ENCODE measurements around the gene TRAK1.

Gene TRAK1

DNA sequence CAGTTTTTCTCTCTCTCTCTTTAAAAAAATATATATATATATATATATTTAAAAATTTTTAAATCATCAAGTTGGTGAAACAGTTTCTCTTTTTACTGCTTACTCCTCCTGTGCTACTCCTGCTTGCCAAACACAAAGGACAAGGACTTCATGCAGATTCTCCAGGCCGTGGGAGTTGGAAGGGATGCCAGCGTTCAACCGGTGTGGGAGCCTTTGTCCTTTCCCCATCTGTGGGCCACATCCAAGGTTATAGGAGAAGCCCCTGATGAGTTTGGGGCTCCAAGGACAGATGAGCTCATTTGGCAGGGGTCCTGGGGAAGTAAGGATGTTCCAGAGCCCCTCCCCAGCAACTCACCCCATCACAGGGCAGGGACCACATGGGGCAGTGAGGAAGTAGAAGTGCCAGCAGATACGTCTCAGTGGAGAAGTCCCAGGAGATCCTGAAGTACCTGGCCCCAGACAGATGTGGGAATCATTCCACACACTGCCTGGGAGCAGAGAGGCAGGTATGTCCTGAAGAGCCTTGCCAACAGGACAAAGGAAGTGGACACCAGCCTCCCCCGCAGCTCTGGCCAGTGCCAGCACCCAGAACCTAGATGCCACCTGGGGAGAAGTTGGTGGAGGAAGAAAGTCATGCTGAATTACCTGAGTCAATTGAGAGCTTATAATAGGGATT, 138.2 kb downstream of the TRAK1 start:
- no peak overlapping the region for H3K4me3 ChIP-seq (ENCODE audit: low read depth, low read length)
- no peaks in the 10 kb centered on the region for H3K4me1 ChIP-seq
- H3K36me3 ChIP-seq (ENCODE audit: control insufficient read depth, insufficient read depth, low read length) = no peaks in the 10 kb centered on the region
- H3K9ac ChIP-seq = no peak overlapping the region
- no peak overlapping the region for H3K27ac ChIP-seq
- no peak overlapping the region for H2AFZ ChIP-seq
- H3K27me3 ChIP-seq (ENCODE audit: control insufficient read depth, insufficient read depth, low read length) = no peaks in the 10 kb centered on the region
- H3K79me2 ChIP-seq = no peaks in the 10 kb centered on the region
- H3K9me3 ChIP-seq (ENCODE audit: control insufficient read depth, low read length) = no peaks in the 10 kb centered on the region
- H3K4me2 ChIP-seq (ENCODE audit: low read length) = no peak overlapping the region
- TF ChIP-seq, protein P1, sequence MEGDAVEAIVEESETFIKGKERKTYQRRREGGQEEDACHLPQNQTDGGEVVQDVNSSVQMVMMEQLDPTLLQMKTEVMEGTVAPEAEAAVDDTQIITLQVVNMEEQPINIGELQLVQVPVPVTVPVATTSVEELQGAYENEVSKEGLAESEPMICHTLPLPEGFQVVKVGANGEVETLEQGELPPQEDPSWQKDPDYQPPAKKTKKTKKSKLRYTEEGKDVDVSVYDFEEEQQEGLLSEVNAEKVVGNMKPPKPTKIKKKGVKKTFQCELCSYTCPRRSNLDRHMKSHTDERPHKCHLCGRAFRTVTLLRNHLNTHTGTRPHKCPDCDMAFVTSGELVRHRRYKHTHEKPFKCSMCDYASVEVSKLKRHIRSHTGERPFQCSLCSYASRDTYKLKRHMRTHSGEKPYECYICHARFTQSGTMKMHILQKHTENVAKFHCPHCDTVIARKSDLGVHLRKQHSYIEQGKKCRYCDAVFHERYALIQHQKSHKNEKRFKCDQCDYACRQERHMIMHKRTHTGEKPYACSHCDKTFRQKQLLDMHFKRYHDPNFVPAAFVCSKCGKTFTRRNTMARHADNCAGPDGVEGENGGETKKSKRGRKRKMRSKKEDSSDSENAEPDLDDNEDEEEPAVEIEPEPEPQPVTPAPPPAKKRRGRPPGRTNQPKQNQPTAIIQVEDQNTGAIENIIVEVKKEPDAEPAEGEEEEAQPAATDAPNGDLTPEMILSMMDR (IDR thresholded peaks at IDR 0.05) = no peak

DNA sequence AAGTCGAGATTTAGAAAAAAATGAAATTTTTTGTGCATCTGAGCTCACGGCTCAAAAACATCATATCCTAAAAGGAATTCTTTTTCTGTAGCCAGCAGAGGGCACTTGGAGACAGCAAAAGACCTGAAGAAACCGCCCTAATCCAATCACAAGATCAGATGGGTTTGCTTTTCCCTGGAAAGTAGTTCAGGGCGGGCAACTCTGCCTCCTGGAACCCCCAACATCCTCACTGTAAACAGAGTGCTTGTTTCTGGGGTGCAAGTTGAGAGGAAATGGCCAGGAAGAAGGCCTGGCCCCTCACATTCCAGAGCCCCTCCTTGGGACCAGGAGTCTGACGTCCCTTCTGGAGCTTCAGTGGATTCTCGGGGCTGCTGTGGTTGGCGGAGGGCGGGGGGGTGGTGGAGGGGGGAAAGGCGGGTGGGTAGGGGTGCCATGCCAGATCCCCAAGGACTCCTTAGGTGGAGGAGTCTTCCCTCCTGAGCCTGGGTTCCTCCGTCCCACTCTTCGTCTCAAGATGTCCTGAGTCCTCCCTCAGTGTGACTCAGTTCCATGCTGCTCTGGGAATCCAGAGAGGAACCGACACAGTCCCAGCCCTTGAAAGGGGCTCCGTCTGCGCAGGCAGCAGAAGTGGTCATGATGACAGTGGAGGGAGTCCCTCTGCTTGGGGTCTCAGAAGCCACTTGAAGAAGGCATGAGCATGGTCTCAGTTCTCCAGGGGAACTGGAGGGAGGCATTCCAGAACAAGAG, 139.0 kb downstream of the TRAK1 start:
- Histone ChIP-seq H3K27me3 (ENCODE audit: control insufficient read depth, insufficient read depth, low read length) (no peaks in the 10 kb centered on the region), H3K4me1 (no peaks in the 10 kb centered on the region), H3K27ac (no peak overlapping the region), H3K9me3 (ENCODE audit: control insufficient read depth, low read length) (no peaks in the 10 kb centered on the region), H3K9ac (no peak overlapping the region), H3K4me3 (ENCODE audit: low read depth, low read length) (no peak overlapping the region), H3K79me2 (no peaks in the 10 kb centered on the region), H3K4me2 (ENCODE audit: low read length) (no peak overlapping the region), H3K36me3 (ENCODE audit: control insufficient read depth, insufficient read depth, low read length) (no peaks in the 10 kb centered on the region), H2AFZ (no peak overlapping the region)
- TF ChIP-seq, protein P1 (IDR thresholded peaks at IDR 0.05) = peak; percentile 39

DNA sequence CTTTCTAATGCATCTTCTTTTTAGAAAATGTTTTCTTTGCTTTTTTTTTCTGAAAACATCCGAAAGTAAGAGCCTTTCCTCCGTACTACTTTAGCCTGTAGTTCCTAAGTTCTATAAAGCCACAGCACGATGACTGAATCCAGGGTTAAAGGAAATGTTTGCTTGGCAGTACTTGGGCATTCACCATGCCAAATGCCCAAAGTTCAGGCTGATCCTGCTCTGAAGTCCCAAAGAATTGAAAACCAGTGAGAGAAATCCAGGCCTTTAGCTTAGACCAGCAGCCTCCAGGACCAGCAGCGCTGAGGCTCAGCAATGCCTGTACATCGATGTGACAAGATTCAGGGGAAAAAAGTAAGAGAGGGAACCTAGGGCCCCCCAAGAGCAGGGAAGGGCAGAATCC, 139.7 kb downstream of the TRAK1 start:
- Histone ChIP-seq H3K9me3 (ENCODE audit: control insufficient read depth, low read length) (no peaks in the 10 kb centered on the region), H3K4me3 (ENCODE audit: low read depth, low read length) (no peak overlapping the region), H3K4me1 (no peaks in the 10 kb centered on the region), H3K27ac (no peak overlapping the region), H3K79me2 (no peaks in the 10 kb centered on the region), H2AFZ (no peak overlapping the region), H3K9ac (no peak overlapping the region), H3K4me2 (ENCODE audit: low read length) (no peak overlapping the region), H3K36me3 (ENCODE audit: control insufficient read depth, insufficient read depth, low read length) (no peaks in the 10 kb centered on the region), H3K27me3 (ENCODE audit: control insufficient read depth, insufficient read depth, low read length) (no peaks in the 10 kb centered on the region)
- TF ChIP-seq, protein P1 (IDR thresholded peaks at IDR 0.05) = no peak

DNA sequence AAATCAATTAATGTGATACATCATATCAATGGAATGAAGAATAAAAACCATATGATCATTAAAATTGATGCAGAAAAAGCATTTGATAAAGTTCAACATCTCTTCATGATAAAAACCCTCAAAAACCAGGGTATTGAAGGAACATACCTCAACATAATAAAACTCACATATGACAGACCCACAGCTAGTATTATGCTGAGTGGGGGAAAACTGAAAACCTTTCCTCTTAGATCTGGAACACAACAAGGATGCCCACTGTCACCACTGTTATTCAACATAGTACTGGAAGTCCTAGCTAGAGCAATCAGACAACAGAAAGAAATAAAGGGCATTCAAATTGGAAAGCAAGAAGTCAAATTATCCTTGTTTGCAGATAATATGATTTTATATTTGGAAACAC, 144.4 kb downstream of the TRAK1 start:
- Histone ChIP-seq H3K9ac (no peak overlapping the region), H3K4me2 (ENCODE audit: low read length) (no peak overlapping the region), H3K36me3 (ENCODE audit: control insufficient read depth, insufficient read depth, low read length) (no peaks in the 10 kb centered on the region), H3K4me3 (ENCODE audit: low read depth, low read length) (no peak overlapping the region), H3K27ac (no peak overlapping the region), H3K79me2 (no peaks in the 10 kb centered on the region), H2AFZ (no peak overlapping the region), H3K9me3 (ENCODE audit: control insufficient read depth, low read length) (no peaks in the 10 kb centered on the region), H3K4me1 (no peaks in the 10 kb centered on the region), H3K27me3 (ENCODE audit: control insufficient read depth, insufficient read depth, low read length) (no peaks in the 10 kb centered on the region)
- TF ChIP-seq, protein P1 (IDR thresholded peaks at IDR 0.05) = no peak

All from parathyroid adenoma (tissue), 2 donors.